SK-N-SH treated with all-trans-retinoic acid at 6 μM for 48 hours (cell line): Measurements from ENCODE around the gene BRSK1.

ENCODE experiments used
- ARNTL ChIP-seq: fragments of 450-650 bp; formaldehyde crosslinking; IDR thresholded peaks from 2 replicates; pipeline ENCODE4 v1.5.0; 2020; ENCODE audit warnings: low read depth, mild to moderate bottlenecking, moderate library complexity, borderline replicate concordance
- CREB5 ChIP-seq: fragments of 250-450 bp; sonication (Bioruptor Pico); IDR thresholded peaks from 2 replicates; pipeline ENCODE4 v1.5.1; 2020; ENCODE audit warnings: low read depth, mild to moderate bottlenecking, moderate library complexity
- PATZ1 ChIP-seq: fragments of 250-450 bp; sonication (Bioruptor Pico); IDR thresholded peaks from 2 replicates; pipeline ENCODE4 v1.8.0; 2020; ENCODE audit warnings: mild to moderate bottlenecking, moderate library complexity, borderline replicate concordance
- RARB ChIP-seq: fragments of 250-450 bp; sonication (Bioruptor Pico); IDR thresholded peaks from 2 replicates; pipeline ENCODE4 v1.8.0; 2021; ENCODE audit warnings: mild to moderate bottlenecking, moderate library complexity
- ZFP30 ChIP-seq: fragments of 450-650 bp; formaldehyde crosslinking; IDR thresholded peaks from 2 replicates; pipeline ENCODE4 v1.5.0; 2022; ENCODE audit warnings: mild to moderate bottlenecking, moderate library complexity
- ZNF70 ChIP-seq: fragments of 450-650 bp; formaldehyde crosslinking; IDR thresholded peaks from 2 replicates; pipeline ENCODE4 v1.5.0; 2020; ENCODE audit warnings: mild to moderate bottlenecking, moderate library complexity

GRCh38 chr19:55256562-55257460 lies 27.0 kb upstream of the BRSK1 start:
- TF ChIP-seq ZNF70 (CRISPR knock-in tag), result no peak
- TF ChIP-seq RARB, result no peak
- no peak for TF ChIP-seq ZFP30 (CRISPR knock-in tag)
- no peak for TF ChIP-seq PATZ1 (CRISPR knock-in tag)
- TF ChIP-seq CREB5 (CRISPR knock-in tag), result no peak
- no peak for TF ChIP-seq ARNTL (CRISPR knock-in tag)
